K562 (cell line): ENCODE measurements around the gene PPP1R14C. TPM values are rescaled to one million over a fixed set of nuclear protein-coding genes. Genes with fewer than 3 reads are reported as not detected.

Source experiments
- CSDE1 ChIP-seq, 2 experiments: fragments of 450-650 bp; IDR thresholded peaks; 2 replicates each; pipeline ENCODE4 v1.6.1; 2016; ENCODE audit warnings: mild to moderate bottlenecking in 1 of 2
- FOS ChIP-seq: IDR thresholded peaks from 3 replicates; pipeline ENCODE4 v1.6.1; 2011; ENCODE audit not compliant: insufficient read length; ENCODE audit errors: extremely low read depth
- JUN ChIP-seq, 2 experiments: sonication (generic) in 1 of 2; formaldehyde crosslinking in 1 of 2; IDR thresholded peaks; 2 replicates each; pipeline versions ENCODE4 v1.6.1 to v1.8.0; 2012 to 2022; ENCODE audit warnings: borderline replicate concordance in 2 of 2, mild to moderate bottlenecking in 2 of 2, improper control_type of control experiment in 1 of 2, low read depth in 1 of 2, low read length in 1 of 2, missing genetic modification reagents in 1 of 2
- KAT2B ChIP-seq: IDR thresholded peaks from one replicate; pipeline ENCODE4 v1.6.1; 2012; ENCODE audit warnings: low read depth, mild to moderate bottlenecking, control low read depth, inconsistent platforms, low read length, moderate library complexity
- NFATC3 ChIP-seq: fragments of 450-650 bp; IDR thresholded peaks from 2 replicates; pipeline ENCODE4 v1.6.1; 2017; ENCODE audit warnings: mild to moderate bottlenecking
- NR2C1 ChIP-seq, 2 experiments: fragments of 450-650 bp; IDR thresholded peaks; 2 replicates each; pipeline ENCODE4 v1.6.1; 2017; ENCODE audit warnings: mild to moderate bottlenecking in 2 of 2, antibody characterized with exemption in 1 of 2, inconsistent platforms in 1 of 2, missing compliant biosample characterization in 1 of 2, missing genetic modification characterization in 1 of 2
- NR2C2 ChIP-seq, 2 experiments: fragments of 200-800 bp in 1 of 2; sonication (Bioruptor generic) in 1 of 2; sonication (generic) in 1 of 2; formaldehyde crosslinking in 1 of 2; IDR thresholded peaks; 2 replicates each; pipeline versions ENCODE4 v1.6.1 to v1.8.0; 2016 to 2022; ENCODE audit warnings: mild to moderate bottlenecking in 1 of 2, missing compliant biosample characterization in 1 of 2, missing genetic modification characterization in 1 of 2, missing genetic modification reagents in 1 of 2
- NRF1 ChIP-seq, 2 experiments: fragments of 450-650 bp; IDR thresholded peaks in 1 of 2; conservative IDR thresholded peaks in 1 of 2; 2 replicates each; pipeline ENCODE4 v1.6.1; 2014; ENCODE audit warnings: mild to moderate bottlenecking in 2 of 2
- POLR3G ChIP-seq: IDR thresholded peaks from 2 replicates; pipeline ENCODE4 v1.6.1; 2011; ENCODE audit not compliant: insufficient read length, insufficient replicate concordance; ENCODE audit errors: extremely low read depth
- PTBP1 ChIP-seq: fragments of 200-400 bp; formaldehyde crosslinking; IDR thresholded peaks from 2 replicates; pipeline ENCODE4 v1.6.1; 2017; ENCODE audit warnings: low read depth, low read length
- RAD21 ChIP-seq, 2 experiments: fragments of 250-450 bp in 1 of 2; fragments of 450-650 bp in 1 of 2; sonication (Bioruptor Pico) in 1 of 2; formaldehyde crosslinking in 1 of 2; IDR thresholded peaks in 1 of 2; conservative IDR thresholded peaks in 1 of 2; 2 replicates each; pipeline versions ENCODE4 v1.4.0 to v1.8.0; 2020 to 2022; ENCODE audit warnings: mild to moderate bottlenecking in 2 of 2, moderate library complexity in 1 of 2
- RAD51 ChIP-seq: fragments of 450-650 bp; IDR thresholded peaks from 2 replicates; pipeline ENCODE4 v1.7.1; 2016; ENCODE audit warnings: low read depth, mild to moderate bottlenecking, borderline replicate concordance
- TAF7 ChIP-seq: fragments of 450-650 bp; IDR thresholded peaks from 2 replicates; pipeline ENCODE4 v1.6.1; 2016; ENCODE audit warnings: missing genetic modification characterization, missing compliant biosample characterization
- TBP ChIP-seq: optimal IDR thresholded peaks from 2 replicates; pipeline ENCODE3; 2011; ENCODE audit warnings: low read depth, low read length, improper control_type of control experiment
- TRIM25 ChIP-seq: fragments of 450-650 bp; IDR thresholded peaks from 2 replicates; pipeline ENCODE4 v1.7.0; 2016; ENCODE audit warnings: borderline replicate concordance
- ZBTB49 ChIP-seq: sonication (generic); formaldehyde crosslinking; IDR thresholded peaks from 2 replicates; pipeline ENCODE4 v1.8.0; 2022; ENCODE audit warnings: missing genetic modification reagents, mild to moderate bottlenecking, borderline replicate concordance
- ZC3H4 ChIP-seq: sonication (generic); formaldehyde crosslinking; IDR thresholded peaks from 2 replicates; pipeline ENCODE4 v1.9.0; 2021; ENCODE audit warnings: missing genetic modification reagents, borderline replicate concordance
- ZNF212 ChIP-seq: fragments of 450-650 bp; formaldehyde crosslinking; IDR thresholded peaks from 2 replicates; pipeline ENCODE4 v1.4.0; 2020; ENCODE audit warnings: mild to moderate bottlenecking
- ZNF217 ChIP-seq: sonication (generic); formaldehyde crosslinking; IDR thresholded peaks from 2 replicates; pipeline ENCODE4 v1.8.0; 2022; ENCODE audit warnings: mild to moderate bottlenecking, missing genetic modification reagents
- ZNF224 ChIP-seq: sonication (generic); formaldehyde crosslinking; IDR thresholded peaks from 2 replicates; pipeline ENCODE4 v1.8.0; 2022; ENCODE audit warnings: mild to moderate bottlenecking, missing genetic modification reagents
- ZNF253 ChIP-seq: fragments of 250-450 bp; sonication (Bioruptor Pico); conservative IDR thresholded peaks from 2 replicates; pipeline ENCODE4 v1.6.1; 2021; ENCODE audit warnings: mild to moderate bottlenecking
- ZNF785 ChIP-seq: fragments of 250-450 bp; sonication (Bioruptor Pico); IDR thresholded peaks from 2 replicates; pipeline ENCODE4 v1.4.0; 2020; ENCODE audit warnings: mild to moderate bottlenecking
- polyA plus RNA-seq, 8 experiments: library from polyadenylated mRNA; depleted of rRNA in 4 of 8; stranded (reverse) in 5 of 8; unstranded in 3 of 8; fragments of >200 nt; fragmentation: Nextera tagmentation in 2 of 8; fragmentation: Illumina TruSeq in 1 of 8; extraction: Ambion mirVana in 2 of 8; extraction: Trizol in 1 of 8; gene quantifications; 2 replicates each; pipeline versions ENCODE4 v1.2.1 to v1.2.3, GENCODE V29; 2011 to 2014; ENCODE audit warnings: inconsistent platforms in 1 of 8, missing spikeins in 1 of 8
- total RNA-seq, 7 experiments: library from RNA; depleted of rRNA in 6 of 7; stranded (reverse); fragments of >200 nt in 6 of 7; fragmentation: Illumina TruSeq in 2 of 7; extraction: Trizol in 2 of 7; gene quantifications; 2 replicates each; pipeline versions ENCODE4 v1.2.1 to v1.2.3, GENCODE V29; 2011 to 2021; ENCODE audit warnings: low replicate concordance in 1 of 7
- TF ChIP-seq, protein P1 (sequence below): fragments of 250-450 bp; sonication (Bioruptor Pico); IDR thresholded peaks from 2 replicates; pipeline ENCODE4 v1.5.0; 2021

PPP1R14C gene
- total and polyA plus RNA-seq, 9 of the 15 experiments (the other 6 are each of a cell fraction or from before 2014, with no cell fraction given) = 4.5 to 16.6 (median 11.9) TPM

GRCh38 chr6:150252714-150253444 lies 110.0 kb downstream of the PPP1R14C start (continued):
- TF ChIP-seq NR2C2 (CRISPR knock-in tag; IDR thresholded peaks at IDR 0.05) (no peak), NR2C2 (tag; IDR thresholded peaks at IDR 0.05) (peak; percentile 45; the same call in 1 of the 2 replicates), CSDE1 (IDR thresholded peaks at IDR 0.05) (no peak), ZBTB49 (CRISPR knock-in tag) (no peak), ZNF253 (no peak), FOS (peak; percentile 59), TBP (no peak), JUN (IDR thresholded peaks at IDR 0.05; ENCODE audit: borderline replicate concordance, low read depth, low read length) (peak; percentile 90), JUN (CRISPR knock-in tag; IDR thresholded peaks at IDR 0.05; ENCODE audit: borderline replicate concordance) (no peak), NR2C1 (IDR thresholded peaks at IDR 0.05) (no peak), NR2C1 (tag; IDR thresholded peaks at IDR 0.05) (no peak), ZC3H4 (no peak), ZNF217 (CRISPR knock-in tag) (no peak), ZNF224 (no peak), ZNF212 (no peak), RAD21 (CRISPR knock-in tag; conservative IDR thresholded peaks at IDR 0.05 in 1 of 2, IDR thresholded peaks at IDR 0.05 in 1 of 2) (peak in 1 of 2 experiments; percentile 22; a peak in 2 of 4 replicates), NRF1 (conservative IDR thresholded peaks at IDR 0.05 in 1 of 2, IDR thresholded peaks at IDR 0.05 in 1 of 2) (no peak), PTBP1 (no peak), RAD51 (no peak), TRIM25 (no peak), ZNF785 (CRISPR knock-in tag) (no peak), POLR3G (no peak), NFATC3 (no peak), TAF7 (tag) (no peak), KAT2B (no peak)
- TF ChIP-seq, protein P1, sequence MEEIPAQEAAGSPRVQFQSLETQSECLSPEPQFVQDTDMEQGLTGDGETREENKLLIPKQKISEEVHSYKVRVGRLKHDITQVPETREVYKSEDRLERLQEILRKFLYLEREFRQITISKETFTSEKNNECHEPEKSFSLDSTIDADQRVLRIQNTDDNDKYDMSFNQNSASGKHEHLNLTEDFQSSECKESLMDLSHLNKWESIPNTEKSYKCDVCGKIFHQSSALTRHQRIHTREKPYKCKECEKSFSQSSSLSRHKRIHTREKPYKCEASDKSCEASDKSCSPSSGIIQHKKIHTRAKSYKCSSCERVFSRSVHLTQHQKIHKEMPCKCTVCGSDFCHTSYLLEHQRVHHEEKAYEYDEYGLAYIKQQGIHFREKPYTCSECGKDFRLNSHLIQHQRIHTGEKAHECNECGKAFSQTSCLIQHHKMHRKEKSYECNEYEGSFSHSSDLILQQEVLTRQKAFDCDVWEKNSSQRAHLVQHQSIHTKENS (CRISPR knock-in tag) = no peak
